Activated CD4-positive, alpha-beta T cell treated with anti-CD3 and anti-CD28 coated beads for 36 hours (primary cell): Measurements from ENCODE around the gene TMEM222. TPM values are rescaled to one million over a fixed set of nuclear protein-coding genes. Genes with fewer than 3 reads are reported as not detected.

ENCODE experiments used
- ATAC-seq: fragments of 200-7000 bp; cut with Tn5 transposase; one replicate; pipeline ENCODE4 v1.10.0; 2021; ENCODE audit warnings: mild to moderate bottlenecking, moderate library complexity
- CTCF ChIA-PET: fragments of 350-600 bp; sonication (Branson Sonifier 250); formaldehyde crosslinking; loops from one replicate; lab custom pipeline; 2021; ENCODE audit warnings: antibody characterized with exemption; lab: Charles Lee
- POLR2A ChIA-PET: fragments of 350-600 bp; sonication (Branson Sonifier 250); formaldehyde crosslinking; loops from one replicate; lab custom pipeline; 2021; ENCODE audit warnings: antibody characterized with exemption, inconsistent platforms; lab: Charles Lee
- DNase-seq: peaks from one replicate; pipeline ENCODE4 v3.0.0-alpha.2; 2020
- H3K27ac Mint-ChIP-seq: one replicate; pipeline ENCODE4 v1.8.0; 2021; ENCODE audit warnings: mixed read lengths
- H3K27me3 Mint-ChIP-seq: one replicate; pipeline ENCODE4 v1.8.0; 2021; ENCODE audit warnings: mixed read lengths
- H3K36me3 Mint-ChIP-seq: one replicate; pipeline ENCODE4 v1.8.0; 2021; ENCODE audit warnings: low read depth, mixed read lengths
- H3K4me1 Mint-ChIP-seq: one replicate; pipeline ENCODE4 v1.8.0; 2021; ENCODE audit warnings: mixed read lengths
- H3K4me3 Mint-ChIP-seq: one replicate; pipeline ENCODE4 v1.8.0; 2021; ENCODE audit warnings: mild to moderate bottlenecking, moderate library complexity, mixed read lengths
- H3K9me3 Mint-ChIP-seq: one replicate; pipeline ENCODE4 v1.8.0; 2021; ENCODE audit warnings: low read depth, mixed read lengths
- intact Hi-C, 2 experiments: fragments of 100-400 bp; cut with DNase I in 1 of 2; cut with micrococcal nuclease in 1 of 2; formaldehyde crosslinking; loops; one replicate each; pipeline versions ENCODE4 v1.14.2 to v1.15.1; 2022 to 2024; cut with DNase I, micrococcal nuclease
- total RNA-seq, 2 experiments: library from RNA; stranded (reverse); gene quantifications; one replicate each; pipeline ENCODE4 v1.2.3, GENCODE V29; 2021

TMEM222 gene
- total RNA-seq, 2 experiments from 2014 or later, result 27.5 to 31.2 TPM

GRCh38 chr1:27366411-27367159 lies 44.6 kb downstream of the TMEM222 start, which contains the start of gene MAP3K6:
Gene MAP3K6, minus strand, starts transcription at chr1:27366961. Its CDS starts 364 bp downstream, at chr1:27366597.
- peak within 1 kb of the TSS; percentile 75 for H3K4me3 Mint-ChIP-seq
- ChIA-PET CTCF (interaction anchor here (0.6 to 3.7 kb wide), 16 partner anchors 10 to 784 kb away, joined by 3 to 28 read pairs (median 5); partner anchors contain the start of genes GPR3 and STX12), POLR2A (interaction anchor here (0.5 to 0.6 kb wide), 2 partner anchors 9 to 46 kb away, joined by 3 to 15 read pairs; no protein-coding TSS in a partner anchor)
- DNase-seq (peak; percentile 80), ATAC-seq (peak; percentile 60)
- peak within 1 kb of the TSS; percentile 73 for H3K27ac Mint-ChIP-seq
- no peaks in the 10 kb centered on the region for H3K27me3 Mint-ChIP-seq
- intact Hi-C loops, result loop anchor here in 1 of 2 experiments (1.0 kb wide), 2 partner anchors 44 to 132 kb away; partner anchors contain the start of genes TMEM222 and WDTC1
- H3K9me3 Mint-ChIP-seq, result no peaks in the 10 kb centered on the region
- H3K36me3 Mint-ChIP-seq, result no peaks in the 10 kb centered on the region
- H3K4me1 Mint-ChIP-seq, result peaks cover 30% of the 10 kb centered on the region

GRCh38 chr1:27367160-27367650 lies 45.2 kb downstream of the TMEM222 start:
- H3K4me1 Mint-ChIP-seq, result peaks cover 30% of the 10 kb centered on the region
- DNase-seq (no peak), ATAC-seq (no peak)
- ChIA-PET CTCF (interaction anchor here (0.6 to 3.7 kb wide), 12 partner anchors 10 to 406 kb away, joined by 3 to 28 read pairs (median 8); partner anchors contain the start of genes GPR3 and STX12), POLR2A (no interaction called here)
- peak overlapping the region; percentile 59 for H3K4me3 Mint-ChIP-seq
- H3K27me3 Mint-ChIP-seq, result no peaks in the 10 kb centered on the region
- H3K9me3 Mint-ChIP-seq, result no peaks in the 10 kb centered on the region
- intact Hi-C loops, result no loop called here
- no peaks in the 10 kb centered on the region for H3K36me3 Mint-ChIP-seq
- no peak overlapping the region for H3K27ac Mint-ChIP-seq

- Mint-ChIP-seq H3K4me3 (no peak overlapping the region), H3K27me3 (no peaks in the 10 kb centered on the region), H3K36me3 (no peaks in the 10 kb centered on the region), H3K9me3 (no peaks in the 10 kb centered on the region), H3K27ac (no peak overlapping the region), H3K4me1 (peaks cover 30% of the 10 kb centered on the region)
- ChIA-PET CTCF (interaction anchor here (0.6 to 1.6 kb wide), 5 partner anchors 10 to 300 kb away, joined by 3 read pairs; no protein-coding TSS in a partner anchor), POLR2A (no interaction called here)
- no peak for ATAC-seq
- no peak for DNase-seq
- intact Hi-C loops, result no loop called here
Measured at GRCh38 chr1:27368869-27369582, 47.1 kb downstream of the TMEM222 start.

- Mint-ChIP-seq H3K9me3 (no peaks in the 10 kb centered on the region), H3K36me3 (no peaks in the 10 kb centered on the region), H3K27ac (no peak overlapping the region), H3K27me3 (no peaks in the 10 kb centered on the region), H3K4me3 (no peak overlapping the region), H3K4me1 (peaks cover 11% of the 10 kb centered on the region)
- intact Hi-C loops, result no loop called here
- ATAC-seq, result no peak
- DNase-seq, result no peak
- ChIA-PET CTCF (interaction anchor here (0.6 to 2.4 kb wide), 6 partner anchors 10 to 230 kb away, joined by 3 to 8 read pairs (median 4); no protein-coding TSS in a partner anchor), POLR2A (no interaction called here)
Measured at GRCh38 chr1:27372022-27372807, 50.3 kb downstream of the TMEM222 start.

- DNase-seq (no peak), ATAC-seq (no peak)
- Mint-ChIP-seq H3K4me3 (no peak overlapping the region), H3K27me3 (no peaks in the 10 kb centered on the region), H3K36me3 (no peaks in the 10 kb centered on the region), H3K9me3 (no peaks in the 10 kb centered on the region), H3K4me1 (peaks cover 8% of the 10 kb centered on the region), H3K27ac (no peak overlapping the region)
- ChIA-PET CTCF (interaction anchor here (1.4 to 1.7 kb wide), 2 partner anchors 9 to 17 kb away, joined by 4 to 5 read pairs; no protein-coding TSS in a partner anchor), POLR2A (no interaction called here)
- intact Hi-C loops, result no loop called here
Measured at GRCh38 chr1:27372808-27373690, 51.1 kb downstream of the TMEM222 start.

GRCh38 chr1:27374362-27375086 lies 52.6 kb downstream of the TMEM222 start, which contains the start of gene FCN3:
Gene FCN3, minus strand, starts transcription at chr1:27374824. Its CDS starts 6 bp downstream, at chr1:27374818.
- ATAC-seq (no peak), DNase-seq (no peak)
- ChIA-PET POLR2A (no interaction called here), CTCF (interaction anchor here (0.7 to 1.4 kb wide), 5 partner anchors 11 to 370 kb away, joined by 3 to 4 read pairs (median 4); no protein-coding TSS in a partner anchor)
- Mint-ChIP-seq H3K27me3 (no peaks in the 10 kb centered on the region), H3K27ac (no peak within 1 kb of the TSS), H3K4me3 (no peak within 1 kb of the TSS), H3K36me3 (no peaks in the 10 kb centered on the region), H3K4me1 (peaks cover 3% of the 10 kb centered on the region), H3K9me3 (no peaks in the 10 kb centered on the region)
- intact Hi-C loops, result no loop called here

GRCh38 chr1:27377760-27378495 lies 56.0 kb downstream of the TMEM222 start:
- ChIA-PET CTCF (interaction anchor here (1.0 kb wide), 1 partner anchor 79 kb away, joined by 4 read pairs; no protein-coding TSS in a partner anchor), POLR2A (interaction anchor here (0.6 kb wide), 1 partner anchor 224 kb away, joined by 3 read pairs; no protein-coding TSS in a partner anchor)
- no peak for DNase-seq
- H3K27me3 Mint-ChIP-seq, result no peaks in the 10 kb centered on the region
- H3K9me3 Mint-ChIP-seq, result no peaks in the 10 kb centered on the region
- no peaks in the 10 kb centered on the region for H3K4me1 Mint-ChIP-seq
- H3K36me3 Mint-ChIP-seq, result no peaks in the 10 kb centered on the region
- intact Hi-C loops, result no loop called here
- no peak overlapping the region for H3K4me3 Mint-ChIP-seq
- no peak for ATAC-seq
- no peak overlapping the region for H3K27ac Mint-ChIP-seq

GRCh38 chr1:27379564-27380122 lies 57.7 kb downstream of the TMEM222 start:
- POLR2A ChIA-PET, result no interaction called here
- intact Hi-C loops, result no loop called here
- H3K4me3 Mint-ChIP-seq, result no peak overlapping the region
- no peaks in the 10 kb centered on the region for H3K4me1 Mint-ChIP-seq
- CTCF ChIA-PET, result interaction anchor here (0.9 to 5.2 kb wide), 2 partner anchors 22 to 47 kb away, joined by 3 to 19 read pairs; no protein-coding TSS in a partner anchor
- DNase-seq (no peak), ATAC-seq (no peak)
- no peak overlapping the region for H3K27ac Mint-ChIP-seq
- H3K27me3 Mint-ChIP-seq, result no peaks in the 10 kb centered on the region
- H3K36me3 Mint-ChIP-seq, result no peaks in the 10 kb centered on the region
- no peaks in the 10 kb centered on the region for H3K9me3 Mint-ChIP-seq

- POLR2A ChIA-PET, result no interaction called here
- Mint-ChIP-seq H3K27me3 (no peaks in the 10 kb centered on the region), H3K4me1 (no peaks in the 10 kb centered on the region), H3K27ac (no peak overlapping the region), H3K9me3 (no peaks in the 10 kb centered on the region), H3K36me3 (no peaks in the 10 kb centered on the region), H3K4me3 (no peak overlapping the region)
- DNase-seq (no peak), ATAC-seq (no peak)
- CTCF ChIA-PET, result interaction anchor here (0.9 to 5.2 kb wide), 2 partner anchors 22 to 48 kb away, joined by 3 to 19 read pairs; no protein-coding TSS in a partner anchor
- intact Hi-C loops, result no loop called here
Measured at GRCh38 chr1:27380224-27380623, 58.3 kb downstream of the TMEM222 start.
